HCT116 (cell line): ENCODE measurements around the gene C5orf52. TPM values are rescaled to one million over a fixed set of nuclear protein-coding genes. Genes with fewer than 3 reads are reported as not detected.
"Not testable (repeated sequence)": the region's sequence is repeated elsewhere in the genome, so short reads cannot be mapped to it uniquely, and the experiment has no call there.

ENCODE experiments used
- ATAC-seq: fragments of 200-7000 bp; cut with Tn5 transposase; 2 replicates; pipeline ENCODE4 v1.9.1; 2020; ENCODE audit warnings: mild to moderate bottlenecking, moderate library complexity
- BruUV-seq: library from RNA; stranded (reverse); fragments of 400-500 nt; replicated peaks from 2 replicates; lab custom pipeline; 2021; lab: Mats Ljungman, UMichigan
- CTCF ChIA-PET: fragments of 300-600 bp; sonication (Branson Sonifier 250); formaldehyde crosslinking; loops from one replicate; lab custom pipeline; 2021; ENCODE audit warnings: antibody characterized with exemption; lab: Charles Lee
- POLR2A ChIA-PET: fragments of 300-600, 350-600 bp; sonication (Branson Sonifier 250); formaldehyde crosslinking; loops from one replicate; lab custom pipeline; 2021; ENCODE audit warnings: antibody characterized with exemption; lab: Charles Lee
- RAD21 ChIA-PET, 2 experiments: fragments of 300-600 bp; sonication (Branson Sonifier 250); formaldehyde crosslinking; loops; one replicate each; lab custom pipeline; 2023; ENCODE audit warnings: low total read pairs in 2 of 2; ENCODE audit not compliant: uncharacterized antibody in 2 of 2, unreplicated experiment in 2 of 2, low non-redundant PET in 1 of 2; lab: Charles Lee
- DNase-seq: peaks from one replicate; pipeline ENCODE4 v3.0.0-alpha.2; 2010; ENCODE audit warnings: low read depth, low spot score
- H2AFZ ChIP-seq: fragments of 200-600 bp; shearing (Covaris generic), sonication (generic); 2 replicates; pipeline ENCODE4 v1.6.1; 2017; ENCODE audit warnings: low read depth, mixed run types, mixed read lengths, antibody characterized with exemption, low read length; ENCODE audit not compliant: poor library complexity, severe bottlenecking
- H3K27ac ChIP-seq: 2 replicates; pipeline ENCODE4 v1.5.1; 2012; ENCODE audit warnings: low read depth, low read length
- H3K27me3 ChIP-seq: fragments of 200-600 bp; sonication (generic); 2 replicates; pipeline ENCODE4 v1.6.1; 2016; ENCODE audit warnings: mixed run types, low read length, mixed read lengths; ENCODE audit not compliant: insufficient read depth
- H3K36me3 ChIP-seq, 2 experiments: fragments of 200-500 bp in 1 of 2; fragments of 200-600 bp in 1 of 2; sonication (Bioruptor generic) in 1 of 2; sonication (generic) in 1 of 2; 2 replicates each; pipeline versions ENCODE4 v1.5.1 to v1.6.1; 2014 to 2016; ENCODE audit warnings: low read length in 2 of 2, inconsistent platforms in 1 of 2, mixed read lengths in 1 of 2, mixed run types in 1 of 2; ENCODE audit not compliant: insufficient read depth in 2 of 2, control insufficient read depth in 1 of 2
- H3K4me1 ChIP-seq, 2 experiments: fragments of 200-600 bp in 1 of 2; sonication (generic) in 1 of 2; 2 replicates each; pipeline versions ENCODE4 v1.5.1 to v1.6.1; 2012 to 2017; ENCODE audit warnings: low read length in 2 of 2, inconsistent platforms in 1 of 2, mild to moderate bottlenecking in 1 of 2, mixed read lengths in 1 of 2, mixed run types in 1 of 2, moderate library complexity in 1 of 2; ENCODE audit not compliant: insufficient read depth in 2 of 2, control insufficient read depth in 1 of 2
- H3K4me2 ChIP-seq: fragments of 200-600 bp; sonication (generic); 2 replicates; pipeline ENCODE4 v1.6.1; 2017; ENCODE audit warnings: mixed run types, low read length, mixed read lengths
- H3K4me3 ChIP-seq, 2 experiments: fragments of 200-600 bp in 1 of 2; sonication (generic) in 1 of 2; replicated peaks in 1 of 2; 2 replicates each; pipeline ENCODE4 v1.5.1; 2011 to 2016; ENCODE audit warnings: low read length in 2 of 2, control low read depth in 1 of 2, low read depth in 1 of 2, mild to moderate bottlenecking in 1 of 2, mixed read lengths in 1 of 2, mixed run types in 1 of 2
- H3K79me2 ChIP-seq: fragments of 200-600 bp; sonication (generic); 2 replicates; pipeline ENCODE4 v1.6.1; 2017; ENCODE audit warnings: mild to moderate bottlenecking, mixed run types, low read length, moderate library complexity, mixed read lengths; ENCODE audit not compliant: insufficient read depth
- H3K9ac ChIP-seq: fragments of 200-600 bp; sonication (generic); 2 replicates; pipeline ENCODE4 v1.6.1; 2016; ENCODE audit warnings: low read length, mixed read lengths
- H3K9me2 ChIP-seq: fragments of 200-600 bp; sonication (generic), shearing (Covaris generic); 2 replicates; pipeline ENCODE4 v1.6.1; 2017; ENCODE audit warnings: mixed run types, mild to moderate bottlenecking, moderate library complexity; ENCODE audit not compliant: insufficient read depth
- H3K9me3 ChIP-seq, 2 experiments: fragments of 200-500 bp in 1 of 2; fragments of 200-600 bp in 1 of 2; sonication (Bioruptor generic) in 1 of 2; sonication (generic) in 1 of 2; 2 replicates each; pipeline ENCODE4 v1.6.1; 2014 to 2017; ENCODE audit warnings: low read length in 2 of 2, mixed read lengths in 2 of 2, inconsistent platforms in 1 of 2, low read depth in 1 of 2, mild to moderate bottlenecking in 1 of 2, mixed run types in 1 of 2, moderate library complexity in 1 of 2; ENCODE audit not compliant: control insufficient read depth in 1 of 2, insufficient read depth in 1 of 2
- H4K20me1 ChIP-seq: fragments of 200-600 bp; sonication (generic), shearing (Covaris generic); 2 replicates; pipeline ENCODE4 v1.6.1; 2017; ENCODE audit warnings: mixed run types, mild to moderate bottlenecking, moderate library complexity; ENCODE audit not compliant: insufficient read depth
- YY1 ChIP-seq: IDR thresholded peaks from 2 replicates; pipeline ENCODE4 v1.6.1; 2011; ENCODE audit warnings: low read length, low read depth, moderate library complexity, mild to moderate bottlenecking; ENCODE audit not compliant: insufficient replicate concordance; ENCODE audit errors: extremely low read depth
- ZBTB33 ChIP-seq: IDR thresholded peaks from 2 replicates; pipeline ENCODE4 v1.6.1; 2011; ENCODE audit warnings: mild to moderate bottlenecking, low read length, moderate library complexity; ENCODE audit not compliant: insufficient replicate concordance; ENCODE audit errors: extremely low read depth
- intact Hi-C: fragments of 100-400 bp; cut with micrococcal nuclease; formaldehyde crosslinking; loops from 2 replicates; pipeline ENCODE4 v1.10.0; 2022
- total RNA-seq: library from RNA; stranded (reverse); gene quantifications from one replicate; pipeline ENCODE4 v1.2.1, GENCODE V29; 2021; ENCODE audit not compliant: unreplicated experiment

Gene C5orf52
- total RNA-seq, 1 experiment from 2014 or later = not detected

GRCh38 chr5:157690690-157691433, 19.5 kb downstream of the C5orf52 start:
- Histone ChIP-seq H3K9me3 (no peaks in the 10 kb centered on the region), H3K27ac (no peak overlapping the region), H3K4me1 (no peaks in the 10 kb centered on the region), H3K36me3 (no peaks in the 10 kb centered on the region), H3K9ac (no peak overlapping the region), H3K4me3 (no peak overlapping the region), H3K79me2 (no peaks in the 10 kb centered on the region), H3K4me2 (no peak overlapping the region), H3K27me3 (no peaks in the 10 kb centered on the region), H2AFZ (no peak overlapping the region), H3K9me2 (no peaks in the 10 kb centered on the region), H4K20me1 (no peaks in the 10 kb centered on the region)
- intact Hi-C loops = no loop called here
- TF ChIP-seq YY1 (no peak), ZBTB33 (no peak)
- BruUV-seq = no TSS peak
- POLR2A ChIA-PET = no interaction called here
- ATAC-seq (no peak), DNase-seq (no peak)
- CTCF ChIA-PET = no interaction called here
- RAD21 ChIA-PET = no interaction called here

- H3K9ac ChIP-seq, H3K4me2 ChIP-seq, H3K4me1 ChIP-seq, H3K4me3 ChIP-seq, H3K9me2 ChIP-seq, H3K27ac ChIP-seq, H3K36me3 ChIP-seq, intact Hi-C loops, DNase-seq, H3K27me3 ChIP-seq, RAD21 ChIA-PET, BruUV-seq, CTCF ChIA-PET, H4K20me1 ChIP-seq, ATAC-seq, H3K79me2 ChIP-seq, H3K9me3 ChIP-seq, POLR2A ChIA-PET, H2AFZ ChIP-seq: not testable (repeated sequence)
These were observed 22.5 kb downstream of the C5orf52 start for GRCh38 chr5:157693816-157694215.

- RAD21 ChIA-PET, POLR2A ChIA-PET: not testable (repeated sequence)
These were observed 24.8 kb downstream of the C5orf52 start for GRCh38 chr5:157696154-157696553.

GRCh38 chr5:157698674-157699073, 27.3 kb downstream of the C5orf52 start:
- ATAC-seq, H3K4me1 ChIP-seq, H3K9ac ChIP-seq, RAD21 ChIA-PET, H3K27me3 ChIP-seq, intact Hi-C loops, DNase-seq, POLR2A ChIA-PET, H3K4me2 ChIP-seq, BruUV-seq, CTCF ChIA-PET, H3K9me2 ChIP-seq, H4K20me1 ChIP-seq, H3K36me3 ChIP-seq, H3K27ac ChIP-seq, H3K4me3 ChIP-seq, H3K9me3 ChIP-seq, H2AFZ ChIP-seq, H3K79me2 ChIP-seq: not testable (repeated sequence)

More at GRCh38 chr5:157696154-157696553, 24.8 kb downstream of the C5orf52 start:
- H3K27me3 ChIP-seq, H3K4me2 ChIP-seq, H3K9ac ChIP-seq, BruUV-seq, H4K20me1 ChIP-seq, intact Hi-C loops, DNase-seq, H3K9me2 ChIP-seq, H3K9me3 ChIP-seq, H3K79me2 ChIP-seq, H3K36me3 ChIP-seq, CTCF ChIA-PET, H3K27ac ChIP-seq, H3K4me3 ChIP-seq, H3K4me1 ChIP-seq, H2AFZ ChIP-seq, ATAC-seq: not testable (repeated sequence)
